Stomach (tissue), 4 donors: ENCODE data around the gene CNP.

Source experiments
- POLR2A ChIP-seq, 4 donors: fragments of 450-650 bp; IDR thresholded peaks; one replicate each; pipeline ENCODE4 v1.6.1; 2016; ENCODE audit warnings: antibody characterized with exemption in 4 of 4, control low read depth in 2 of 4, mild to moderate bottlenecking in 1 of 4, moderate library complexity in 1 of 4
- TF ChIP-seq, protein P1 (sequence below), 7 experiments: fragments of 450-650 bp in 4 of 7; fragments of 200-600 bp in 3 of 7; sonication (generic) in 3 of 7; IDR thresholded peaks; one replicate each; pipeline ENCODE4 v1.5.1; 2016 to 2019; ENCODE audit warnings: antibody characterized with exemption in 7 of 7, control low read depth in 2 of 7, mild to moderate bottlenecking in 1 of 7

DNA sequence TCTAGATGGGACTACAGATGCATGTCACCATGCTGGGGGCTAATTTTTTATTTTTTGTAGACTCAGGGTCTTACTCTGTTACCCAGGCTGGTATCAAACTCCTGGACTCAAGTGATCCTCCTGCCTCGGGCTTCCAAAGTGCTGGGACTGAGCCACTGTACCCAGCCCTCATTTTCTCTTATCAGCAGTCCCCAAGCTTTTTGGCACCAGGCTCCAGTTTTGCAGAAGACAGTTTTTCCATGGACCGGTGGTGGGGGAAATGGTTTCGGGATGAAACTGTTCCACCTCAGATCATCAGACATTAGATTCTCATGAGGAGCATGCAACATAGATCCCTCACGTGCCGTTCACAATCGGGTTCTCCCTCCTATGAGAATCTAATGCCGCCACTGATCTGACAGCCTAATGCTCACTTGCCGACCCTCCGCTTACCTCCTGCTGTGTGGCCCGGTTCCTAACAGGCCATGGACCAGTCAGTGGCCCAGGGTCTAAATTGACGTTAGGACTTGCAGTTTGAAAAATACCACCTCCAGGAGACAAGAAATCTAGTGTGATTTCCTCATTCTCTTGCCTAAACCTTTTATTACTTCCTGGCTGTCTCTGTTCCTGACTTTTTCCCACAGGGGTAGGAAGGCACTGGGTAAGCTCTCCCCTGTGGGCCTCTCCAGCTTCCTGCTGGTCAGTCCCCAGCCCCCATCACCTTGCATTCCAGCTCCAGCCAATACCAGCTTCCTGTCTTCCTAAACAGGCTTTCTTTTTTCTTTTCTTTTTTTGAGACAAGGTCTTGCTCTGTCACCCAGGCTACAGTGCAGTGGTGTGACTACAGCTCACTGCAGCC is 9.3 kb upstream of the CNP start:
- TF ChIP-seq, protein P1, sequence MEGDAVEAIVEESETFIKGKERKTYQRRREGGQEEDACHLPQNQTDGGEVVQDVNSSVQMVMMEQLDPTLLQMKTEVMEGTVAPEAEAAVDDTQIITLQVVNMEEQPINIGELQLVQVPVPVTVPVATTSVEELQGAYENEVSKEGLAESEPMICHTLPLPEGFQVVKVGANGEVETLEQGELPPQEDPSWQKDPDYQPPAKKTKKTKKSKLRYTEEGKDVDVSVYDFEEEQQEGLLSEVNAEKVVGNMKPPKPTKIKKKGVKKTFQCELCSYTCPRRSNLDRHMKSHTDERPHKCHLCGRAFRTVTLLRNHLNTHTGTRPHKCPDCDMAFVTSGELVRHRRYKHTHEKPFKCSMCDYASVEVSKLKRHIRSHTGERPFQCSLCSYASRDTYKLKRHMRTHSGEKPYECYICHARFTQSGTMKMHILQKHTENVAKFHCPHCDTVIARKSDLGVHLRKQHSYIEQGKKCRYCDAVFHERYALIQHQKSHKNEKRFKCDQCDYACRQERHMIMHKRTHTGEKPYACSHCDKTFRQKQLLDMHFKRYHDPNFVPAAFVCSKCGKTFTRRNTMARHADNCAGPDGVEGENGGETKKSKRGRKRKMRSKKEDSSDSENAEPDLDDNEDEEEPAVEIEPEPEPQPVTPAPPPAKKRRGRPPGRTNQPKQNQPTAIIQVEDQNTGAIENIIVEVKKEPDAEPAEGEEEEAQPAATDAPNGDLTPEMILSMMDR (IDR thresholded peaks at IDR 0.05), result no peak
- no peak for TF ChIP-seq POLR2A (IDR thresholded peaks at IDR 0.05)
